HL-60/S4 treated with phorbol 12-myristate 13-acetate at 8.2 ng/mL for 4 days and 3 days (cell line): ENCODE data around the gene RFLNA.
"Not testable (repeated sequence)": the region's sequence is repeated elsewhere in the genome, so short reads cannot be mapped to it uniquely, and the experiment has no call there.

ENCODE experiments used
- in situ Hi-C: fragments of 300-500 bp; cut with MboI; formaldehyde crosslinking; loops from 2 replicates; pipeline ENCODE4 v1.15.0; 2022; ENCODE audit warnings: low sequenced_read_pairs

RFLNA gene

GRCh38 chr12:124281309-124281708 is 13.6 kb upstream of the RFLNA start:
- in situ Hi-C loops = no loop called here

GRCh38 chr12:124282287-124282686 is 12.6 kb upstream of the RFLNA start:
- in situ Hi-C loops = no loop called here

GRCh38 chr12:124283326-124283725 is 11.6 kb upstream of the RFLNA start:
- in situ Hi-C loops = no loop called here

- in situ Hi-C loops = no loop called here
Measured at GRCh38 chr12:124284368-124284767, 10.5 kb upstream of the RFLNA start.

GRCh38 chr12:124286414-124286813 is 8.5 kb upstream of the RFLNA start:
- in situ Hi-C loops = no loop called here

- in situ Hi-C loops = no loop called here
Measured at GRCh38 chr12:124286971-124287370, 7.9 kb upstream of the RFLNA start.

GRCh38 chr12:124289634-124290600 is 5.0 kb upstream of the RFLNA start:
- in situ Hi-C loops = no loop called here

GRCh38 chr12:124292385-124292784 is 2.5 kb upstream of the RFLNA start:
- in situ Hi-C loops = no loop called here

GRCh38 chr12:124293286-124294003 is 1.4 kb upstream of the RFLNA start:
- in situ Hi-C loops = no loop called here

- in situ Hi-C loops = no loop called here
Measured at GRCh38 chr12:124295431-124296058, 652 bp downstream of the RFLNA start.

- in situ Hi-C loops = no loop called here
Measured at GRCh38 chr12:124296295-124296915, 1.5 kb downstream of the RFLNA start.

GRCh38 chr12:124296916-124297351 is 2.0 kb downstream of the RFLNA start:
- in situ Hi-C loops = no loop called here

- in situ Hi-C loops = no loop called here
Measured at GRCh38 chr12:124297389-124297788, 2.5 kb downstream of the RFLNA start.

- in situ Hi-C loops = no loop called here
Measured at GRCh38 chr12:124297856-124298255, 3.0 kb downstream of the RFLNA start.

- in situ Hi-C loops = no loop called here
Measured at GRCh38 chr12:124298685-124299410, 4.0 kb downstream of the RFLNA start.

- in situ Hi-C loops = no loop called here
Measured at GRCh38 chr12:124299628-124300388, 4.9 kb downstream of the RFLNA start.

- in situ Hi-C loops = not testable (repeated sequence)
Measured at GRCh38 chr12:124300657-124301056, 5.8 kb downstream of the RFLNA start.

- in situ Hi-C loops = no loop called here
Measured at GRCh38 chr12:124301084-124301654, 6.3 kb downstream of the RFLNA start.

- in situ Hi-C loops = no loop called here
Measured at GRCh38 chr12:124302241-124302806, 7.4 kb downstream of the RFLNA start.
